GM21786 (cell line): ENCODE measurements around the gene MAST4.

Experiments used
- ATAC-seq: cut with Tn5 transposase; IDR thresholded peaks from one replicate; pipeline ENCODE4 v1.9.1; 2021; ENCODE audit not compliant: unreplicated experiment

Gene MAST4

DNA sequence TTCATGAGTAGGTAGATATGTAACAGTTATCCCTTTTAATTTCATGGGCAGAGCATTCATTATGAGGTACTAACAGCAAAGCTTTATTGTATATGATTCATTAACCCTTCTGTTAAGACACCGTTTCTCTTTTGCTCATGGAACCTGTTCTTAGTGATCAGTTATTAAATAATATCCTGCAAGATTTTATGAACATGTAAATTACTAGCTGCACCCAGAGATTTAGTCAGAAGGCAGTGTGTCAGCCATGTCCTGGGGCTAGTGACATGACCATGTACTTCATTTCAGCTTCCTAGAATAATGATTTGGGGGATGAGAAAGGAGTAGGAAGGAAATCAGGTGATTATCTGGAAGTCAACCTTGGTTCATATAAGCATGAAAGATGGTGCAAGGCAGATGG is 7.0 kb downstream of the MAST4 start:
- ATAC-seq: no peak

DNA sequence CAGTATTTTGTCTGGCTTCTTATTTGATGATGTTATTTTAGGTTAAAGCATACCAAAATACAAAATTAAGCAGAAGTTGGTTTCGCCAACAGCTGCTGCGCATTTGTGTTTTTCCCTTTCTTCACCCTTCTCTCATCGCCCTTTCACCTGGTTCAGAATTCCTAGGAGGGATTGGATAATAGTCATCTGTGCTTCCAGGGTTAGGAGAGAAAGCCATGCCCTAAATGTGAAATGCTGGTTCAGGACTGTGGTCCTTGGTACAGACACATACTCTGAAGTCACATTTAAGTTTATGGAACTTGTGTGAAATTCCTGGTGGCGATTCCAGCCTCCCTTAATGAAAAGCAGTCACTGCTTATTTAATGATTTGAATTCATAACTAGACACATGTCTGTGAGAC is 7.7 kb downstream of the MAST4 start:
- no peak for ATAC-seq

DNA sequence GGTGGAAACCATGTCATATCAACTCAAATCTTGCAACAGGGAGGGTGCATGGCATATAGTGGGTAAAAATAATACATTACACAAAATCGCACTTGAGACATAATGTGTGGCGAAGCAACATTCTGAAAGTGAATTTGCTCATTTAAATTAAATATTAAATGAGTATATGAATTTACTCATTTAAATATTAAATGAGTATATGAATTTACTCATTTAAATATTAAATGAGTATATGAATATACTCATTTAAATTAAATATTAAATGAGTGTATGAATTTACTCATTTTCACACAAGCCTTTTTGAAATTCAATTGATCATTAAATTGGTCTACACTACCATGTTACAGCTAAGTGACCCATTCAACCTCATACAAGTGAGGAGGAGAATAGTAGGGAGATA is 10.5 kb downstream of the MAST4 start:
- ATAC-seq: no peak

DNA sequence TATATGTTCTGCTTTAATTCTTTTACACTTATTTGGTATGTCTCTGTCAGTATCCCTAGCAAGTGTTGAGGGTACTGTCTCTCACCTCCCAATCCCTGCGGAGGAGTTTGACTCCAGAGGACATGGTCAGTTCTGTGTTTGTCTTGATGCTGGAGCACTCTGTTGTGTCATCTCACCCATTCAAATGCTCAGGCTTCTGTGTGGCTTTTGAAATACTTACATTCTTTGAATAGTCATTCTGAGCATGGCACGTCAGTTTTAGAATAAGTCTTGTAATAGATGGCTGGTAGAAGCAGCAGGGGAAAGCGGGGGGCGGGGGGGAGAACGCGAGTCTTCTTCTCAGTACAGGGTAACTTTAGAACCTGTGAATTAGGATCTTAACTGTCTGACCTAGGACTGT is 12.3 kb downstream of the MAST4 start:
- ATAC-seq: no peak

DNA sequence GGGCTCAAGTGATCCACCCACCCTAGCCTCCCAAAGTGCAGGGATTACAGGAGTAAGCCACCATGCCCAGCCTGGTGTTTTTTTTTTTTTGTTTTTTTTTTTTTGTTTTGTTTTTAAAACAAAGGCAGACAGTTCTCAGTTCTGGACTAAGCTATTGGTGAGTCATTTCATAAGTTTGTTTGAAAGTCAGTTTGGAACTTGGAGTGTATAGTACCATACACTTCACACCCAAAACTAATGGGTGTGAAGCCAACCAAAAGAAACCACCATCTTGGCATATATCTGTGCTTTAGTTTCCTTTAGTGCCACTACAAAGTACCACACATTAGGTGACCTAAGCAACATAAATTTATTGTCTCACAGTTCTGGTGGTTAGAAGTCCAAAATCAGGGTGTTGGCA is 13.4 kb downstream of the MAST4 start:
- peak; percentile 55 for ATAC-seq

DNA sequence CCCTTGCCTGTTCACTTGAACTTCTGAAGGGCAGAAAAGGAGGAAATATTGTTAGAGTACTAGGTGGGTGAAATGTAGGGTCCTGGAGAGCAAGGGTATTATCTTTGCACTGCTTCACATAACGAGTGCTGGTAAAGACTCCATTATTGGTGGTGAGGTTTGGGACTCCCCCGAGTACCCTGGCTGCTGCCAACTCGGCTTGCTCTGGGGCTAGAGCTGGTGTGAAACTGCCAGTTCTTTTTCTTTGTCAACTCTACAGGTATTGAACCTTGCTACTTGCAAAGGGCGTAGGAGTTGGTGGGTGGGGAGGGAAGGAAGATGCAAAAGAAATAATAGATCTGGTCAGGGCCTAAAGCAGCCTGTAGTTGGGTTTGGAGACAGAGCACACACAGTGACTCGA is 16.0 kb downstream of the MAST4 start:
- ATAC-seq: no peak

DNA sequence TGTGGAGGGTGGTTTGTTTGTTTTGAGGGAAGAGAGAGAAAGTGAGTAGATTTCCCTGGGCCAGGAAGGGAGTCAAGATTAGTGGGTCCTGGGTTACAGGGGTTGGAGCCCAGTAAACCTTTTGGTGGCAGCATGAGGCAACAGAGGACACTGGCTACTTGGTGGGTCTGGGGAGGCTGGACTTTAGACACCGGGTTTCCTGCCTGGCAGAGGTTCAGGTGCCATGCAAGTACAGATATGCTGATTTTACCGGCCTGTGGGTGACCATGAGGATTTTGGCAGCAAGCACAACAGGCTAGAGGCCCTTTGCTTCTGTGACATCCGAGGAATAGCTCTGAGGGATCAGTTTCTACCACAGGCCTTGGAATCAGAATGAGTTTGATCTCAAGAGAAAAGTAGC is 18.9 kb downstream of the MAST4 start:
- no peak for ATAC-seq

DNA sequence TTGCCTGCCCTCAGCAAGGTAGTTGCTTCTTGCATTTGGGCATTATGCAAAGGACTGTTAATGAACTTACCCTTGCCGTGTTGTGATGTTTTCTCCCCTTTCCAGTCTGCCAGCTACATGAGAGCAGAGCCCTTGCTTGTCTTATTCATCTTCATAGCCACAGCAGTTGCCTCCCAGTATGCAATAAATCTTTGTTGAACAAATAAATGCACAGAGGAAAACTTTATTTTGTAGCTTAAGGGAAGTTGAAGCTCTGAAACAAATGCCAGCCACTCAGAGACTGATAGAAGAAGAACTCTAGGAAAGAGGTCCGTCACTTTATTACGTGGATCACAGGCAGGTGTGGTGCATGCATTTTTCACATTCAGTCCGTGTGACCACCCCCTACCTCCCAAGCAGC is 19.7 kb downstream of the MAST4 start:
- ATAC-seq: no peak

DNA sequence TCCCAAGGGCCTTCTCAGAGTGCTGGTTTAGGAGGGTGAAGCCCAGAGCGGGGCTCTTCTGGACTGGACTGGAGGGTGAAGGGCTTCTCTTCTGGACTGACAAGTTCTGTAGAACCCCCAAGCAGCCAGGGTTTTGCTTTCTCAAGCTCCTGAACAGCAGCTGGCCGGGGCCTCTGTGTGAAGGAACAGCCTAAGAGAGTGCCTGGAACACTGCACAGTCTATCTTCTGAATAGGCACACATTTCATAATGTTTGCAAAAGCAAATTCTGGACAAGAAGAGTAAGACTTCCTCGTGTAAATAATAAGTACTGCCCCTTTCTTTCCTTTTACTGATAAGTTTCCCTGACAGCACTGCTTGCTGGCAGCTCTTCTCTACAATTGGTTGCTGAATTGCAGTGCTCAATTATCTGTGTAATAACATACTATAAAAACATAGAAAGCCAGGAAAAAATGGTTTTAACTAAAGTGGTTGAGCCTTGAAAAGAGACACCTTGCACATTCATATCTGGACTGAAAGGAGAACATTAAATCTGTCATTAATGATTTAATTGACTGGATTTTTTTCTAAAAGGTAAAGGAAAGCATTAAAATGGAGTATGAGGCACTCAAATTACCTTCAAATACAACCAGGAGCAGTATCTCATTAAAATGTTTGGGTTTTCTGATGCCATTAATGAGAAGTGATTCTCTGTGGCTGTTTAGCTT is 20.5 kb downstream of the MAST4 start:
- no peak for ATAC-seq

DNA sequence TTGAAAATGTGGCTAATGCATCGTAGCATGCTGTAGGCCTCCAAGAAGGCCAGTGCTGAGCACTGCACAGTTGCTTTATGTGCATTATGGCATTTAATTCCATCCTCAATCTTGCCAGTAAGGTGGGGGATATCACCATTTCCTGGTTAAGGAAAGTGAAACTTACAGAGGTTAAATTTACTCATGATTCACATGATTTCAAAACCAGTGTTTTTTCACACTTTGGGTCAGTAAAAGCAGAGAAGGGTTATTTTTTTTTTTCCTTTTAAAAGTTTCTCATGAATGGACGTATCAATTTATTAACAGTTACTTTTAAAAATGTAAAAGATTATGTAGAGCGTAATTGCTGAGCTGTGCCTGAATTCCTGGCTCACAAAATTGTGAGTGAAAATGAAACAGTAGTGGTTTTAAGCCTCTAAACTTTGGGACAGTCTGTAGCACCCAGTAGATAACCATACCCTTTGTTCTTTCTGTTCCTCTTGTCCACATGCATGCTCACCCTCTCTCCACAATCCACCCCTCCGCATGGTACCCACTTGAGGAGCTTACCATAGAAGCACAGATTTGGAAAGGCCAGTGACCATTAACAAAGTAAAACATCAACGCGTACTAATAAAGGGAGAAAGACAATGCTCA is 21.2 kb downstream of the MAST4 start:
- peak; percentile 61 for ATAC-seq

DNA sequence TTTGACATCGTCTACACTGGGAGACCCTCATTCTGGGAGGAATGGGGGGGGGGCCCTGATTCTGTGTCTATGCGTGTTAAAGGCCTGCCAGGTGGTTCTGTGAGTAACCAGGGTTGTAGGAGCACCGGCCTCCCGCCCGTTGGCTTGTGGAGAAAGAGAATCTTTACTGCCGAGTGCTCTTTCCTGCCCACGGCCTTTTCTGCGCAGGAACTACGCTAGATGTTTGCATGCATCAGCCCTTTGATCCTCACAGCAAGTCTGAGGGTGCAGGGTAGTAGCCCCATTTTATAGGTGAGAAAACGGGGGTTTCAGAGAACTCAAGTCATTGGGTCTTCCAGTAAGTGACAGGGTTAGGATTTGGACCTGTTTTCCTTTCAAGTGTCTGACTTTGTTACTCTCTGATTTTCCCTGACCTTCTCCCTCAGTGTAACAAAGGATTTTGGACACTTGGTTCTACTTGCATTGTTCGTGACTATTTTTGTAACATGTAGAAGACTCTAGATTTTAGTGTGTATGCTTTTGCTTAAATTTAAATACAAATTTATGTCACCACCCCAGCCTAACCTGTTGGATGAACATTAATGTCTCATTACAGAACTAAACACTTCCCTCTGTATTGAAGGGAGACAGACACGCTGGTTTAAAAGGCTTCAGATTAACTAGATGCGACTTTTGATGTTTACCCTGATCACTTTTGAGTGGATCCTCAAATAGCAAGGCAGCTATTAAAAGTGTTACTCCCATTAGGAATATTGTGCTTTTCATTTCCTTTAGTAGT is 22.0 kb downstream of the MAST4 start:
- ATAC-seq: no peak

DNA sequence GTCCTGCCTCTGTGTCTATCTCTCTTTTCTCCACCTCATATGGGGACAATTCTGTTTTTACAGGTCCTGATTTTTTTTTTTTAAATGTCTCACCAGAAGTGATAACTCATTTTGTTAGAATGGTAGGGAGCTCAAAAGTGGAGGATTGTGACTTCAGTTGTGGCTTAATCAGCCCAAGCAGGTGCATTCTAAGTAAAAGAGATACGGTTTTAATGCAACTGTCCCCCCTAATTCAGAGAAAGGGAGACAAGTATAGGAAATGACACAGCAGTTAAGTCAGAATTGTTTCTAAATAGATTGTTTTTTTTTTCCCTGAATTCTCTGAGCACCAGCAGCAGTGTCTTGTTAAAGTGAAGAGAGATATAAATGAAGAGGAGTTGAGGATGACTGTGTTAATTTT is 24.5 kb downstream of the MAST4 start:
- no peak for ATAC-seq

DNA sequence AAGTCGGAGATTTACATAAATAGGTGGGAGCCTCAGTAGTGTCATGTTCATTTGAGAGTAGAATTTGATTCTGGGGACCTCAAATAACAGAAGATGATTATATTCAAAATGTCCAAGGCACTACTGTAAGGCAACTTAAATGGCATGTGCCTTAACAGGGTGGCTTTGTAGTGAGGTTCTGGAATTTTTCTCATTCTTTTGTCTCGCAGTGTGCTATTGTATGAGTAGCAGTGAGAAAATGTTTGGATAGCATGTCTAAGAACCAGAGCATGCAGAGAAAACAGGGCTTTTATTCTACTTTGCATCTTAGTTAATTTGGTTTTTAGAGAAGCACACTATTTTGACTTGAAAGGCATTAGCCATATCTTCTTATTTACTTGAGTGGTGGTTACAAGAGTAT is 25.0 kb downstream of the MAST4 start:
- no peak for ATAC-seq

DNA sequence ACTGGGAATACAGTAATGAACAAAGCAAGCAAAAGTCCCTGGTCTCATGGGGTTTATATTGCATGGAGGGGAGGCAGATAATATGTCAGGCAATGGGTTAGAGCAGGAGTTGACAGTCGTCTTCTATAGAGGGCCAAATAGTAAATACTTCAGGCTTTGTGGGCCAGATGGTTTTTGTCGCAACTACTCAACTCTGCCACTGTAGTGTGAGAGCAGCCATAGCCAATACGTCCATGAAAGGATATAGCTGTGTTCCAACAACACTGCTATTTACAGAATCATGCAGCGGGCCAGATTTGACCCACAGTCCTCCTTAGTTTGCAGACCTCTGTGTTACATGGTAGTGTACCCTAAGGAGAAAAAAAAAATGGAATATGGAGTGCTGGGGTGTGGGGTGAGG is 25.5 kb downstream of the MAST4 start:
- no peak for ATAC-seq

DNA sequence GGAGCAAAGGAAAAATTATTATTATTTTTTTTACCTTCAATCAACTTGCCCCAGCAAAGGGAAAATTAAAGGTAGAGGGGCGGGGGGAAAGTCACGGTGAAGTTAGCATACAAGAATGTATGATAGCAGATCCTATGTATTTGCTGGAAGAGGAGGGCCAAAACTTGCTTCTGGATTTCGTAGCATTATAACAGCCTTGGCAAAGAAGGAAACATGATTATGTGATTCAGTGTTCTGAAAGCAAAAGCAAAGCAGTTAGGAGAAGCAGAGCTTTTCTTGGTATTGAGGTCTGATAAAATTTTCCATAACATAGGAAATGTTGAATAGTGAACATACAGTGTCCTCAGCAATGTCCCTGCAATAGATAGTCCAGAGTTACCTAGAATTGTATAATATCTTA is 32.4 kb downstream of the MAST4 start:
- no peak for ATAC-seq

DNA sequence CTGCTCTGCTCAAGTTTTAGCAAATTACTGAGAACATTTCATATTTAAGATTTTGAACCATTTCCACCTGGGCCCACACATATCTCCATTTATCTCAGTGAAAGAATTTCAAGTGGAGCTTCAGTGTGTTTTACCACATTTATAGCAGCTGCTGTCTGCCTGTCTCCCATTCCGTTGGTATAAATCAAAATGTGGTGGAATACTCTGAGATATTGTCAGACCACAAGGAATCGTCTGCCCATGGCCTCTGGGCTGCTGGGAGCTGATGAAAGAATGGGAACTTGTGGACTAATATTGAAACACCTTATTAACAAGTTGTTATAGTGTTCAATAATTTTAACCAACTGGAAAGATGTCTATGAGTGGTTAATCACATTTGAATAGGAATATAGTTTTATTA is 33.3 kb downstream of the MAST4 start:
- ATAC-seq: no peak

DNA sequence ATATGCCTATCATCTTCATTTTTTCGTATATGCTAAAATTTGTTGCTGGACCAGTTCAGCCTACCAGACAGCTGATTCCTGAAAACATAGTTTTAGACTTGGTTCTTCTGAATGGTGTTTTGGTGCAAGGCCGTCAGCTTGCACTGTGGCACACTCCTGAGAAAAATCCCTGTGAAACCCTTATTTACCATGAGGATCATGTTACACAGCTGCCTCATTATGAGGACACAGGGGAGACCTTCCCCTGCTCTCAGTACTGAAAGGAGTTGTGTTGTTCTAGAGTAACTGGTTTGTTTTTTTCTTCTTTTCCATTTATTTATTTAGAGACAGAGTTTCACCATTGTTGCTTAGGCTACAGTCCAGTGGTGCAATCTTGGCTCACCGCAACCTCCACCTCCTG is 37.6 kb downstream of the MAST4 start:
- ATAC-seq: no peak

DNA sequence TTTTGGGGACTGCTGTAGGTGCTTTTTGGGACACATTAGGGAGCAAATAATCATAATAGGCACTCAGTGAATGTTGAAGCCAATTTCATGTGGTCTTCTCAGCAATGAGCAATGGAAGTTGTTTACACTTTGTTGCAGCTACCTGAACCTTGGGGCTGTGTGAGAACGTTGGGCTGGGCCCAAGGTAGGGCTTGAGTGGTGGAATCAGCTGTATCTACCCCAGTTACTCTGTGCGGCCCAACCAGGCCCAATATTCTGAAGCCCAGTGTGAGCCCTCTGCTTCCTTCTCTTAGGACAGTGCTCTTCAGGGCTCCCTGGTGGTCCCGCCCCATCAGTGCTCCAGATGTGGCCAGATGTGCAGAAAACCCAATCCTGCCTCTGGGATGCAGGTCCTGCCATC is 38.4 kb downstream of the MAST4 start:
- no peak for ATAC-seq

DNA sequence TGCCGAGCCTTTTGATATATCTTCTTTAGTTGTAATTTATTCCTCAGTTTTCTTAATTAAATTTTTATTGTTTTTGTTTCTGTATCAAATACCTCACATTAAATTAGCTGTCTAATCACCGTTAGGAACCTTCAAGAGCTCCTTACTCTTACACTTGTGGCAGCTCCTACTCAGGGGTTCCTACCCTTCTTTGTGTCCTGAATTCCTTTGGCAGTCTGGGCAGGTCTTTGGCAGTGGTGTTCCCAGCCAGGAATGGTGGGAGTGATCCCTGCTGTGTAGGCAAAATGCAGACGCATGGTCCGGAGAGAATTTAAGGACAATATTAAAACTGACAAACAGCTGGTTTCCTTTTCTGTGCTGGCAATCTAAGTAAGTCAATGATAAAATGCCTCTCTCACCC is 41.8 kb downstream of the MAST4 start:
- ATAC-seq: no peak

DNA sequence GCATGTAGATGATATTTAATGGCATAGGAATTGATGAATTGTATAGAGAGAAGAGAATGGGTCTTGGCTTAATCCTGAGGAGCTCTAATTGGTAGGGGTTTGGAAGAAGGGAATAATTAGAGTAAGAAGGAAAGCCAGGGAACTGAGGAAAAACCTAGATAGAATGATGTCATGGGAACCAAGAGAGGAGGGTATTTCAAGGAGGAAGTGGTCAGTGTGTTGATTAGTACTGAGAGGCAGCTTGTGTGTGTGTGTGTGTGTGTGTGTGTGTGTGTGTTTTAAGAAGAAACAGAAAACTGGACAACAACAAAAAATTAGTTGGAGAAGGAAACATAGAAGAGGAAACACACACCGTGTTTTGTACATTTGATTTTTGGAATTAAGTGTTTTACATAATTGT is 42.8 kb downstream of the MAST4 start:
- ATAC-seq: no peak

DNA sequence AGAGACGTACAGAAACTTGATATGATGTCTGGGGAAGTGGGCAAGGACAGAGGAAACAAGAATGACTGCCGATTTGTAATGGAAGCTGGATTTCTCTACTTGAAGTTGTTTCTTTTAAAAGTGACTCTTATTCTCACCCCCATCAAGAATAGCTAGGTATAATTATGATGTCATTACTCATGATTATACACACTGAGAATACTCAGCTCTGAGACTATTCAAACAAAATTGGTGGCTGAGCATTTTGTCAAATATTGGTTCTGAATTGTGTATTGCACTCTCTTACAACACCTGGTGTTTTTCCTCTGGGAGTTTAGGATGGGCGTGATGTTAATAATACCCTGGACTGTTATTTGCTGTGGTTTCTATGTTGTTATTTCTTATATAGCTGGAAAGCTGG is 46.3 kb downstream of the MAST4 start:
- no peak for ATAC-seq

DNA sequence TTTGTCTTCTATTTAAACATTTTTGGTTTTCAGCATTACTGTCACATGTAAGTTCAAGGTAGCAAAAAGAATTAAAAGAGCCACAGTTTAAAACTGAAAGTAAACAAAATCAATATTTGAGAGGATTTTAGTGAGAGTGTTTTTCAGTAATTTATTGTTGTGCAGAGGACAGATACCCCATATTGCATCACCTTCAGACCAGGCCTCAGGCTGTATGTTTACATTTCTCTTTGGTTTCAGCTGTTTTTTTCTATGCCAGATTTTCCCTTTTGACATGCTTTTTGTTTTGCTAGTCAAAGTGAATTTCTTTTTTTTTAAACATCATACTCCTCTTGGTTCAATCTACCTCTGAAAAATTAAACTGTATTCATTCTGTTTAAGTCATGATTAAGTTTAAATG is 47.2 kb downstream of the MAST4 start:
- no peak for ATAC-seq
